D721Med (cell line): ENCODE data around the gene MYL5.

ENCODE experiments used
- DNase-seq: peaks from one replicate; pipeline ENCODE4 v3.0.0; 2011; ENCODE audit warnings: low spot score; ENCODE audit not compliant: insufficient read length
- FAIRE-seq: peaks from 2 replicates; lab custom pipeline; 2011; peaks lifted over from hg19 to GRCh38; lab: Jason Lieb, UNC
- CTCF ChIP-seq: IDR thresholded peaks from 2 replicates; pipeline ENCODE4 v1.5.1; 2012; ENCODE audit warnings: mild to moderate bottlenecking, control low read depth; ENCODE audit not compliant: insufficient read depth; ENCODE audit errors: missing control alignments

The MYL5 gene

GRCh38 chr4:685679-686412 is 11.5 kb downstream of the MYL5 start:
- no peak for FAIRE-seq
- TF ChIP-seq CTCF = no peak
- no peak for DNase-seq

- DNase-seq (no peak), FAIRE-seq (no peak)
- no peak for TF ChIP-seq CTCF
These were observed 12.2 kb downstream of the MYL5 start for GRCh38 chr4:686413-687040.

GRCh38 chr4:687048-687970 is 13.0 kb downstream of the MYL5 start:
- FAIRE-seq = no peak
- no peak for DNase-seq
- no peak for TF ChIP-seq CTCF

GRCh38 chr4:687971-688853 is 13.9 kb downstream of the MYL5 start:
- TF ChIP-seq CTCF = no peak
- DNase-seq (no peak), FAIRE-seq (no peak)

- no peak for TF ChIP-seq CTCF
- FAIRE-seq = no peak
- no peak for DNase-seq
These were observed 14.7 kb downstream of the MYL5 start, which contains the start of gene SLC49A3 for GRCh38 chr4:688854-689681. TSS of gene SLC49A3 (minus strand) at chr4:689151. CDS start at chr4:689127, 24 bp downstream.

- FAIRE-seq (no peak), DNase-seq (no peak)
- TF ChIP-seq CTCF = no peak
These were observed 15.4 kb downstream of the MYL5 start for GRCh38 chr4:689723-690122.
